ENCODE measurements around the gene TPSG1. TPM values are rescaled to one million over a fixed set of nuclear protein-coding genes. Genes with fewer than 3 reads are reported as not detected.

TPSG1 gene
- total and polyA plus RNA-seq, 10 of the 15 experiments (the other 5 are each of a cell fraction or from before 2014, with no cell fraction given) = not detected

GRCh38 chr16:1259760-1260068 is 34.6 kb upstream of the TPSG1 start:
- Histone ChIP-seq H2AFZ (ENCODE audit: control insufficient read depth, low read depth, low read length) (no peak overlapping the region), H3K27me3 (replicated peaks in 1 of 2; ENCODE audit: control insufficient read depth in 2 of 2, insufficient read depth in 2 of 2, low read length in 1 of 2) (no peaks in the 10 kb centered on the region; a peak in 1 of 4 replicates), H3K4me3 (no peak overlapping the region), H3K4me2 (ENCODE audit: control insufficient read depth, insufficient read depth) (no peak overlapping the region), H3K9ac (ENCODE audit: control insufficient read depth, insufficient read depth, low read length) (no peak overlapping the region), H3K36me3 (ENCODE audit: control insufficient read depth in 2 of 2, insufficient read depth in 2 of 2, low read length in 1 of 2) (no peaks in the 10 kb centered on the region), H3K9me3 (replicated peaks; ENCODE audit: control insufficient read depth, insufficient read depth, low read length) (no peaks in the 10 kb centered on the region), H4K20me1 (ENCODE audit: control insufficient read depth, insufficient read depth) (no peaks in the 10 kb centered on the region), H3K27ac (ENCODE audit: control insufficient read depth, insufficient read depth) (no peak overlapping the region), H3K4me1 (ENCODE audit: control insufficient read depth, insufficient read depth, low read length) (no peaks in the 10 kb centered on the region), H3K79me2 (ENCODE audit: control insufficient read depth, insufficient read depth, low read length) (no peaks in the 10 kb centered on the region)
- no TSS peak for BruUV-seq (replicated peaks)
- ChIA-PET RAD21 (ENCODE audit: unreplicated experiment) (no interaction called here), SMC1A (ENCODE audit: uncharacterized antibody, unreplicated experiment) (no interaction called here), POLR2A (no interaction called here), CTCF (no interaction called here)
- FAIRE-seq = no peak
- intact Hi-C loops (cut with micrococcal nuclease; ENCODE audit: unreplicated experiment) (no loop called here), in situ Hi-C loops (cut with MboI) (no loop called here)
- no peak for DNase-seq (ENCODE audit: low read depth, low spot score)
- ATAC-seq = no peak
- 23% methylated on average over 11 of the region's 11 CpGs for WGBS (ENCODE audit: insufficient coverage, insufficient replicate concordance, low lambda C conversion rate, missing lambda C conversion rate)
- no peak for TF ChIP-seq POLR2AphosphoS5 (IDR thresholded peaks at IDR 0.05; ENCODE audit: low read length)
- TF ChIP-seq CHD1 (IDR thresholded peaks at IDR 0.05; ENCODE audit: low read depth, low read length) = no peak
- TF ChIP-seq IRF4 (IDR thresholded peaks at IDR 0.05; ENCODE audit: low read depth, low read length) = no peak
- no peak for TF ChIP-seq SIN3A (IDR thresholded peaks at IDR 0.05; ENCODE audit: low read depth, low read length)
- TF ChIP-seq, protein P1, sequence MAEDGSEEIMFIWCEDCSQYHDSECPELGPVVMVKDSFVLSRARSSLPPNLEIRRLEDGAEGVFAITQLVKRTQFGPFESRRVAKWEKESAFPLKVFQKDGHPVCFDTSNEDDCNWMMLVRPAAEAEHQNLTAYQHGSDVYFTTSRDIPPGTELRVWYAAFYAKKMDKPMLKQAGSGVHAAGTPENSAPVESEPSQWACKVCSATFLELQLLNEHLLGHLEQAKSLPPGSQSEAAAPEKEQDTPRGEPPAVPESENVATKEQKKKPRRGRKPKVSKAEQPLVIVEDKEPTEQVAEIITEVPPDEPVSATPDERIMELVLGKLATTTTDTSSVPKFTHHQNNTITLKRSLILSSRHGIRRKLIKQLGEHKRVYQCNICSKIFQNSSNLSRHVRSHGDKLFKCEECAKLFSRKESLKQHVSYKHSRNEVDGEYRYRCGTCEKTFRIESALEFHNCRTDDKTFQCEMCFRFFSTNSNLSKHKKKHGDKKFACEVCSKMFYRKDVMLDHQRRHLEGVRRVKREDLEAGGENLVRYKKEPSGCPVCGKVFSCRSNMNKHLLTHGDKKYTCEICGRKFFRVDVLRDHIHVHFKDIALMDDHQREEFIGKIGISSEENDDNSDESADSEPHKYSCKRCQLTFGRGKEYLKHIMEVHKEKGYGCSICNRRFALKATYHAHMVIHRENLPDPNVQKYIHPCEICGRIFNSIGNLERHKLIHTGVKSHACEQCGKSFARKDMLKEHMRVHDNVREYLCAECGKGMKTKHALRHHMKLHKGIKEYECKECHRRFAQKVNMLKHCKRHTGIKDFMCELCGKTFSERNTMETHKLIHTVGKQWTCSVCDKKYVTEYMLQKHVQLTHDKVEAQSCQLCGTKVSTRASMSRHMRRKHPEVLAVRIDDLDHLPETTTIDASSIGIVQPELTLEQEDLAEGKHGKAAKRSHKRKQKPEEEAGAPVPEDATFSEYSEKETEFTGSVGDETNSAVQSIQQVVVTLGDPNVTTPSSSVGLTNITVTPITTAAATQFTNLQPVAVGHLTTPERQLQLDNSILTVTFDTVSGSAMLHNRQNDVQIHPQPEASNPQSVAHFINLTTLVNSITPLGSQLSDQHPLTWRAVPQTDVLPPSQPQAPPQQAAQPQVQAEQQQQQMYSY (CRISPR knock-in tag; IDR thresholded peaks at IDR 0.05) = no peak
- TF ChIP-seq RELA (IDR thresholded peaks at IDR 0.05; ENCODE audit: borderline replicate concordance, partially characterized antibody) = no peak
- TF ChIP-seq SRF (IDR thresholded peaks at IDR 0.05; ENCODE audit: low read depth in 2 of 2, low read length in 2 of 2) = no peak
- TF ChIP-seq, protein P2, sequence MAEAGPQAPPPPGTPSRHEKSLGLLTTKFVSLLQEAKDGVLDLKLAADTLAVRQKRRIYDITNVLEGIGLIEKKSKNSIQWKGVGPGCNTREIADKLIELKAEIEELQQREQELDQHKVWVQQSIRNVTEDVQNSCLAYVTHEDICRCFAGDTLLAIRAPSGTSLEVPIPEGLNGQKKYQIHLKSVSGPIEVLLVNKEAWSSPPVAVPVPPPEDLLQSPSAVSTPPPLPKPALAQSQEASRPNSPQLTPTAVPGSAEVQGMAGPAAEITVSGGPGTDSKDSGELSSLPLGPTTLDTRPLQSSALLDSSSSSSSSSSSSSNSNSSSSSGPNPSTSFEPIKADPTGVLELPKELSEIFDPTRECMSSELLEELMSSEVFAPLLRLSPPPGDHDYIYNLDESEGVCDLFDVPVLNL (IDR thresholded peaks at IDR 0.05; ENCODE audit: low read depth, low read length) = no peak

Measured in GM12878 (cell line).